HG03571 (cell line): ENCODE results near the gene YAP1.
"Not testable (repeated sequence)": the region's sequence is repeated elsewhere in the genome, so short reads cannot be mapped to it uniquely, and the experiment has no call there.

Experiments used
- ATAC-seq: cut with Tn5 transposase; IDR thresholded peaks from one replicate; pipeline ENCODE4 v1.9.1; 2021; ENCODE audit not compliant: unreplicated experiment

Gene YAP1

DNA sequence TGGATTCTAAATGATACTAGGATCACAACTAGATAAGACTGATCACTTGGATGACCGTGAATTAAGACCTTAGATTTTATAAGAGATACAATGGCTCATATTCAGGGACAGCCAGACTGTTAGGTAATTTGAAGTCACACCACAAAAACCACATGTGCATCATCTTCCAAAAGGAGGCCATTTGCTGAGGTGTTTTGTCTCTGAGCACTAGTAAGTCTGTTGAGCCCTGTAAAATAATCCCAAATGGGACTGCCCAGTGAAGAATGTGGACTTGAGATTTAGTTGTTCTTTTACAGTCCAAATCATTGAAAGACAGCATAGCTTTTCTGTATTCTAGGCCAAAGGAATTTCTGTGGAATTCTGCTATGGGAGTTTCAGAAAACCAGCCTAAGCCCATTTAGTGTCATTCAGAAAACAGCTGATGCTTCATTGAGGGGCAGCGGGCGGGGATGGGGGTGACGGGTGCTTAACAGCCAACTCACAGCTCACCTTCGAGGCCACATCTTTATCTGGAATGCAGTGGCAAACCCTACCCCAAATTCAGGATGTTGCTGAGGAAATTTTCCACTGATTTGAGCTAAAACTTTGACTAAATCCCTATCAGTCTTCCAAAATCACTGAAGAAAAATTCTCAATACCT is 127.0 kb downstream of the YAP1 start:
- ATAC-seq, result no peak

DNA sequence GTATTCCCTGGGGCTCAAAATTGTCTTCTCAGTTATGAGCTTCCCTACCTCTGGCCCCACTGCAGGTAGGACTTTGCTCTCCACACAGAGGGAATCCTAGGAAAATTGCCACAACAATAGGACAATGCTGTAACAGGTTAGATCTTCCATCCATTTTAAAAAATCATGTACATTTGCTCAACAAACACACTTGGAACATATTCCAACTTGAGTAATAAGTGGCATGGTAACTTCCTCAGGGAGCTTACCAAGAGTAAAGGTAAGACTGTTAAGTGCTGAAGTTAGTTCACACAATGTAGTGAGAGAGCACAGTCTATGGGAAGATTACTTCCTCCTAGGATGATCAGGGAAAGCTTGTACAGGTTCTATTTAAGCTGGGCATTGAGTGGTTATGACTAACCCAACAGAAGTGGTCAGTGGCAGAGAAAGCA is 128.2 kb downstream of the YAP1 start:
- no peak for ATAC-seq

DNA sequence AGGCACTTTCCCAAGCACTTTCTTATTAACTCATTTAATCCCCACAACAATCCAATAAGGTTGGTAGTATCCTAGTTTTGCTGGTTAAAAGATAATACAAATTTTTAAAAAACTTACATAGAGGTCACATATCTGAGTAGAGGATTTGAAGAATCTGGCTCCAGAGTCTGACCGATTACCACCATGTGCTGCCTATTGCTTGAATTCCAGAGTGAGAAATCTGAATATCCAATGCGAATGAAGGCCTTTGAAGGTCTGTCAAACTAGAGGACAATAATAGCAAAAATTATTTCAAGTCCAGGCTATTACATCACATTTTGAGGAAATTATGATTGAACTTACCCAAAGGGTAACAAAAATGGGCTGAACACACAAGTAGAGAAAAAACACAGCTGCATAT is 129.2 kb downstream of the YAP1 start:
- ATAC-seq, result no peak

DNA sequence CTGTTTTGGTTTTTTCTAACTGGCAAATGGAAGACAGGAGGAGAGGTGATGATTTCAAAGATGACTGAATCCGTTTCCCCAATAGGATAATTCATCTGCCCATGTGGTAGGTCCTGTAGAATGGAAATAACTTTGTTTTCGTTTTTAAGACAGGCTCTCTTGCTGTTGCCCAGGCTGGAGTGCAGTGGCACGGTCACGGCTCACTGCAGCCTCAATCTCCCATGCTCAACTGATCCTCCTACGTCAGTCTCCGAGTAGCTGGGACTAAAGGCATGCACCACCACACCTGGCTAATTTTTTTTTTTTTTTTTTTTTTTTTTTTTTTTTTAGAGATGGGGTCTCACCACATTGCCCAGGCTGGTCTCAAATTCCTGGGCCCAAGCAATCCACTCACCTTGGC is 129.7 kb downstream of the YAP1 start:
- no peak for ATAC-seq

DNA sequence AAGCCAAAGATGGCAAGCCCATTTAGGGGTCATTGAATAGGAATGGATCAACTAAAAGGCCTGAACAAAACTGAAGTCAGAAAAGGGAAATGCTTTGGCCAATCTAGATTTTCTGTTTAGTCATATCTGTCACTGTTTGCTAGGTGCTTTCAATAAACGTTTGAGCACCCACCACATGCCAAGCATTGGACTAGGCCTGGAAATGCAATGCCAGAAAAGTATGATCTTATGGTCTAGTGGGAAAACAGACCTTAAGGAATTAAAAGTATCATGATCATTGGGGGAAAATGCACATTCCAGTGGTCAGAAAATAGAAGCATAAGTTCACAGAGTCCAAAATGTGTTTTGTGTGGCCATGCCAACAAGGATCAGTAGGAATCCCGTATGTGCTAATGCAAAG is 130.3 kb downstream of the YAP1 start:
- no peak for ATAC-seq

DNA sequence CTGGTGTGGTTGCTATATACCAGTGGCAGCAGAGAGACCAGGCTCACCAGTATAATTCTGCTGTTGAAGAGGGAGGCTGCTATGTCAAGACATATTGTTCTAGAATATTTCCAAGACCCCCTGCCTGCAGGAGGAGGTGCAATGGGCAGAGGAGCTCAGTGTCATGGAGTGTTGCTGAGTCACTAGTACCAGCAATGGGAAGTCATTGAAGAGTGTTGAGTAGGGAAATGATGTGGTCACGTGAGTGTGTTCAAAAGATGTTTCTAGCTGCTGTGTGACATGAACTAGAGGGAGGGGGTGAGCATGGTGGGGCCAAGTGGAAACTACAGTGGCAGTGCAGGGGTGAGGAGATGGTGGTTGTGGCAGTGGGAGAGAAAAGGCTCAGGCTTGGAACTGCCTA is 130.8 kb downstream of the YAP1 start:
- no peak for ATAC-seq

DNA sequence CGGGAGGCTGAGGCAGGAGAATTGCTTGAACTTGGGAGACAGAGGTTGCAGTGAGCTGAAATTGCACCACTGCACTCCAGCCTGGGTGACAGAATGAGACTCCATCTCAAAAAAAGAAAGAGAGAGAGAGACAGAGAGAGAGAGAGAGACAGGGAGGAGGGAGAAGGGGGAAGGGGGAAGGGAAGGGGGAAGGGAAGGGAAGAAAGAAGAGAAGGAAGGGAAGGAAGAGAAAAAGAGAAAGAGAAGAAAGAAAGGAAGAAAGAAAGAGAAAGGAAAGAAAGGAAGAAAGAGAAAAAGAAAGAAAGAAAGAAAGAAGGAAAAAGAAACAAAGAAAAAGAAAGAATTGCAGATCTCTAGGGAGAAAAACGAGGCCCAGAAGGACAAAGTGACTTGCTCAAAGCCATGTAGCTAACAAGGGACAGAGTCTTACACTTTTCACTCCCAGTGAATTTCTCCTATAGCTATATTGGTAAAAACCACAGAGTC is 133.2 kb downstream of the YAP1 start:
- ATAC-seq, result no peak

DNA sequence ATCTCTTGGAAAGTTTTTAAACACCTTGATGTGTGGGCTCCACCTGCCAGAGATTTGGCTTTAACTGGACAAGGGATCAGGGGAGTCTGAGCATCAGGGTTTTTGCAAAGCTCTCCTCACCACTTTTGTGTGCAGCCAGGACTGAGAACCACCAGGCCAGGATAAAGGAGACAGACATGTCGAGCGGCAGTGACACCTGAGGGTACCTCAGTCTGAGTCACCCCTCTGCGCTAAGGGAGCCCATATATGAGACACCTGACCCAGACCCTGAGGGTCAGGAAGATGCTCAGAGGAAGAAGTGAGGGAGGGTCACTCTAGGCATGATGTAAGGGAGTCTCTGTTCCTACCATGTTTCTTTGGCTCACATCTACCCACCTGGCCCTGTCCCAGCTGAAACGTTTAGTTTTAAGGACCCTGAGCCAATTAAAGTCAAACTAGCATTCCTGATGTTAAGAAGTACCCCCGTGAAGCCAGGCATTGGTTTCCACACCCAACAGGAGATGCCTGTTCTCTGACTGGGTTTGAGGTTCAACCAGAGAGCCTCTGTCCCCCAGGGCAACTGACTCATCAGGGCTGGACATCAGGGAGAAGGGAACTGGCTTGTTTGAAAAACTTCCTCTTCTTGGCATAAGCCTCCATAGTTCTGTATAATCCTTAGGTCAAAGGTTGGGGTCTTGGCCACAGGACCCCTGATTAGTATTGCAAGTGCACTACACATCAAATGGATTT is 134.6 kb downstream of the YAP1 start:
- no peak for ATAC-seq

DNA sequence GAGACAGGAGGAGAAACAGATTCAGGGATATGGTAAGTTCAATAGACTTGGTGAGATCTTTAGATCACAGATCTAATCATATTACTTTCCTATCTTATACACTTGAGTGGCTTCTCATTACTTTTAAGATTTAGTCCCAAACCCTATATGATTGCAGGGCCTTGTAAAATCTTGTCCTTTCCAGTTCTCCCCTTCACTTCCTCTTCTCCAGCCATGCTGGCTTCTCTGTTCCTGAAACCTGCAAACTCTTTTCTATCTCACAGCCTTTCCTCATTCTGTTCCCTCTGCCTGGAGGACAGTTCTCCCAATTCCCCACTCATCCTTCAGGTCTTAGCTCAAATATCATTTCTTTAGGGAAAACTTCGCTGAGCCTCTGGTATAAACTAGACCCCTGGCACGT is 141.2 kb downstream of the YAP1 start:
- no peak for ATAC-seq

DNA sequence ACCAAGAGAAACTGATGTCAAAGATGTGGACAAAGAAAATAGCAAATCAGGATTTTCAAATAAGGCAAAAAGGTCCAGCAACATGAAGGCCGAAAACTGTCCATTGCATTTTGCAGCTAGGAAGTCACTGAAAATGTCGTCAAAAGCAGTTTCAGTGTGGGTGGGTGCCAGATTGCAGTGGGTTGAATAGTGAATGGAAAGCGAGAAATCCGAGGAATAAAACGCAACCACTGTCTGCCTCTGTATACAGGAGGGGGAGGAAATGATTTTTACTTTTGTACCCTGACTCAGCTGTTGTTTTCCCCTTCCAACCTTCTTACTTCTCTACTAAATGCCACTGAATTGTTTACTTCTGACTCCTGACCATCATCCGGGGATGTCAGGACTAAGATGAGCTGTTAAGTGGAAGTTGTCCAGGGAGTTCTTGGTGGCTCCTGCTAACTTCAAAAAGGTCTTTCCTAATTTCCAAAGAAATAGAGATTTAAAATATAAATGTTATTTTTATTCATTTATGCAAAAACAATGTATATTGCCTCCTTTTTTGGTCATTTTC is 142.2 kb downstream of the YAP1 start:
- no peak for ATAC-seq

DNA sequence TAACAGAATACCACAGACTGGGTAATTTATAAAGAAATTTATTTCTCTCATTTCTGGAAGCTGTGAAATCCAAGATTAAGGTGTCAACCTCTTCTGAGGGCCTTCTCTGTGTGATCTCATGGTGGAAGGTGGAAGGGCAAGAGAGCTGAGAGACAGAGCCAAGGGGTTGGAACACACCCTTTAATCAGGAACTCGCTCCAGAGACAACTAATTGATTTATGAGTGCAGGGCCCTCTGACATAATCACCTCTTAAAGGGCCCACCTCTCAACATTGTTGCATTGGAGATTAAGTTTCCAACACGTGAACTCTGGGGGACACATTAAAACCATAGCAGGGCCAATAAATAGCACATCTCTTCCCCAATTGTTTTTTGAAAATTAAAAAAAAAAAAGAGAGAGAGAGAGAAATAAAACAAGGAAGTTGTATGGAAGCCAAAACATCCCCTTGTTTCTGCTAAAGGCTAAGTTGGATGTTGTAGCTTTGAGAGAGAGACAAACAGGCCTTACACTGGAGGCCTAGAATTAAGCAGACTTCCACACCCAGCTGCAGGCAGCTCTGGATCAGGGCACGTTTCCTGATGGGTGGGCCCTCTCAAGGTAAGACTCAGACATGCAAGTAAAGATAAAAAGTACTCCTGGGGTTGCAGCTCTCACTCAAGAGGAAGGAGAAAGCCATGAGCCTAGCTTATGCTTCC is 142.9 kb downstream of the YAP1 start:
- ATAC-seq, result no peak

DNA sequence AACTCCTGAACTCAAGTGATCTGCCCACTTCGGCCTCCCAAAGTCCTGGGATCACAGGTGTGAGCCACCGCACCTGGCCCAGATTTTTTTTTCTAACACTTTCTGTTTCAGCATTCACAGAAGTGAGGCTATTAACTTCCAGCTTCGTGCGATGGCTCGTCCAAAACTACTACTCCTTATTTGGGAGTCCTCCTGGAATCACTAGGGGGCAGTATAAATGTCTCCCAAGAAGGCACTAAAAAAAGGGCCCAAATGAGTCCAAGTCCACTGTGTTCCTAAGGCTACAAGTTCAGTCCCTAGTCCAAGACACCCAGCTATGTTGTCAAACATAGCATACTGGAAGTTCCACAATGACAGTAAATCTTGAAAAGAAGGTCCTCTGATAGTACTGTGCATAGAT is 143.8 kb downstream of the YAP1 start:
- ATAC-seq, result no peak

DNA sequence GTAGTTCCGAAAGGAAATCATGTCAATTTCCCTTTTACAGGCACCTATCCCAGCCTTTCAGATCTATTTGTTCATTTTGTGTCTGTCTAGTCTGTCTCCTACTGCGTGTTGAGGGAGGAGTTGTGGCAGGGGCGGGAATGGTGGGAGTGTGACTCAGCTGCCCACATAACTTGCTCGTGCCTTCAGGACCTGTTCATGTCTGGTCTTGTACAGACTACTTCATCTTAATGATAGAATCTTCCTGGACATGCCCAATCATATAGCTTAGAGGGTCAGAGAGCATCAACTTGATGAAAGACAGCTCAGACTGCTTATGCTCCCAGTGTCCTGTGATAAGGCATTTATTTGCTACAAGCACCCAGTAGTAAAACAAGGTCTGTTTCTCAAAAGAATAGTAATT is 146.0 kb downstream of the YAP1 start:
- no peak for ATAC-seq

DNA sequence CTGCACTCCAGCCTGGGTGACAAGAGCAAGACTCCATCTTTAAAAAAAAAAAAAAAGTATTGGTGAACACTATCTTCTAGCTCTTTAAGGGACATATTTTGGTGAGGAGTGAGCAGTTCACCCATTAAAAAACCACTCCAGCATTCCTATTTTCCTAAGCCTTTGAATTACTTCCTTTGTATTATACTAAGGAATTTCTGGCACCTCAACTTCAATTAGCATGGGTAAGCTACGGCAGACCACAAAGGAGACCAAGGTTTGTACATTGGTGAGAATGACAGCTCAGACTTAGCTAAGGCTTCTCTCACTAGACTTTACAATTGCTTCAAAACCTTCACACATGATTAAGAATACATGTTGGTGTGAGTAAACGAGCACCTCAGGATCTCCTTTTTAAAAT is 150.0 kb downstream of the YAP1 start:
- no peak for ATAC-seq

DNA sequence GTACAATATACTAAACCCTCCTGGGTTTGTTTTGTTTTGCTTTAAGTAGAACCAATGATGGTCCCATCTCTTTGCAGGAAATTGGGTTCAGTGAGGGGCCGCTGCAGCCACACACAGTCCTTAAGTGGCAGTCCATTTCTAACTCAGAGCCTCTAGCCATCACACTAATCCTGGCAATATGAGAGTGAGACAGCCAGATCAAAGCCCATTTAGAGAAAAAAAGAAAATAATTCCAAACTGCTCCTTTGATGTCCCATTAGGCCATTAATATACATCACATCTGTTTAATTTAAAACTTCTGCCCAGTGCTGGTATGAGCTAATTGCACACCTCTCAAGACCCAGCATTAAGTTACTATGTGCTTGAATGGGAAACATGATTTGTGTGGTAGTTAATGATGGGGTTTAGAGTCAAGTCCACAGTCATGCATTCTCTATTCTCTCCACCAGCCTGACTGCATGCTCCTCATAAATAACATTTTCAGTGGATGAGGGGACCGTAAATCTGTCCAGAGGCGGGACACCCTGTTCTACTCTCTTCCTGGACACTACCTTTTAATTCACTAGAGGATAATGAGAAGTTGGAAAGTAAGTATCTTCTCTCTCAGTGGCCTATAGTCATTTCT is 153.2 kb downstream of the YAP1 start:
- no peak for ATAC-seq

DNA sequence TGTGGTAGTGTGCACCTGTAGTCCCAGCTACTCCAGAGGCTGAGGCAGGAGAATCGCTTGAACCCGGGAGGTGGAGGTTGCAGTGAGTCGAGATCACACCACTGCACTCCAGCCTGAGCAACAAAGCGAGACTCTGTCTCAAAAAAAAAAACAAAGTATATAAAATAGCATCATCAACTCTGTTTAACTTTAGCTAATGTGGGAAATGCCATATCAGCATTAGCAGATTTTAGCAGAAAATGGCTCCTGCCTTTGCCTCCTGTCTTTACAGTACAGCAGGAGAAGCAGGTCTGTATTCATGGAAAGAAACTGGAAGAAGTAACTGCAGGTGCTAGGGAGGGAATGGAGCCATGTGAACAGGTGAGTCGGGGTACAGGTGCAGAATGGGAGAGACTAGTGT is 154.5 kb downstream of the YAP1 start:
- not testable (repeated sequence) for ATAC-seq

DNA sequence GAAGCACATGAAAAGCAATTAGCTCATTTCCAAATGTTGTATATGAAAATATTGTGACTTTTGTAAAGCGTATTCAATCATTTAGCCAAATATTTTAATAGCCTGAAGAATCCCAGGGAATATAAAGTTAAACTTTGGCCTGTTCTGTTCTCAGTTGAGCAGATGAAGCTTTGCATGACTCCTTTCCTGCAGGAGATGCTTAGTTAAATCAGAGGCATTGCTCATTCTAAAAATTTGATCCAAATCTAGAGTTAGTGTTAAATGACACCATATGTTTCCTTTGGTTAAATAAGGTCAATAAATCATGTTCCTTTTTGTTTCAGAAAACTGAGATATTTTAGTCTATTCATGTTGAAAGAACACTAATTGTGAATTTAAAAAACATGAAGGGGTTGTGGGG is 155.9 kb downstream of the YAP1 start:
- ATAC-seq, result no peak

DNA sequence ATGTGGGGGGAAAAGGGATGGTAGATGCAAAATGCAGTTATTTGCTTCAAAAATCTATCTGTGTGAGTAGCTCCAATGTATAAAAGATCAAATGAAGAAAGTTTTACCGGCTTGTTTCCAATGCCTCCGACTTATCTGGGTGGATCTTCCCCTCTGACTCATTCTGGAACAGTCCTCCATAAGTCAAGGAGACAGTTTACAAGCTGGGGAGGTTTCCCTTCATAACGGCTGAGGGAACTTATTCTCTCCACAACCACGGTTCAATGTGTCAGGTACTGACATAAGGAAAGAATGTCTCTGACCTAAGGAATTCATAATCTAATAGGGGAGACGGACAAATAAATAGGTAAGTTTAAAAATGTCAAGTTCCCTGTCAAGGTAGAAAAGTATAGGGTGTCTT is 157.4 kb downstream of the YAP1 start:
- no peak for ATAC-seq

DNA sequence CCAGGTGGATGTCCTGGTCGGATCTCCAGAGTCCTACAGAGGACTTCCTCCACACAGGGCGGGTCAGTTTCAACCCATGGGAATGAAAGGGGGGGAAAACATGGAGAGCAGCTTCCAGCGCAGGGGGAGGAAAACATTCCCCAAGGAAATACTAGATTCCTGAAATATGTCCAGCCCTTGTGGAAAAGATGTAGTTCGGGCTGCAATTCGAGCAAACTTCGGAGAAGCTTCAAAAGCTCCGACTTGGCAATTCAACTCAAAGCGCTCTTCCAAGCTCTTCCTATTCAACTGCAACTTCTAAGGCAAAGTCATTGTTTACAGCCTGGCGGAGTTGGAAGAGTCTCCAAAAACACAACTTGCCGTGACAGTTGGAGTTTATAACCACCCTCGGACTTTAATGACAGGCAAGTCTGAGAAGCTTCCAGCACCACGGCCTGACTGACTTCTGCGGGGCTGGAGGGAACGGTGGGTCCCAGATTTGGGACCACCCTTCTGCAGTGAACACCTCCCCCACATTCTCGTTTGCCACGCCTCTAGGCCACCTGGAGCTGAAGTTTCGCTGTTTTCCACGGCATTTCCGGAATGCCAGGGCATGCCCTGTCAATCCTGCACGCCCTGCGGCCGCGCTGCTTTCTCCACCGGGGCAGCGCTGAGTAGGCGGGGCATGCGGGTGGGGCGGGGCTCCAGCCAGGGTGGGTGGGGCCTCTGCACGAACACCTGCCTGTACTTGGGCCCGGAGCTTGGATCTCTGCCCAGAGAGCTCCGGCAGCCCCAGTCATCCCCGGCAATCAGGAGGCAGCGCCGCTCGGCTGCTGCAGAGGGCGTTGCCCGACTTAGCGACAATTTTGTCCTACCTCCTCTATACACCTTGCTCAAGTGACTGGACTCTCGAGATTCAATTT is 158.1 kb downstream of the YAP1 start:
- ATAC-seq, result peak; percentile 99

DNA sequence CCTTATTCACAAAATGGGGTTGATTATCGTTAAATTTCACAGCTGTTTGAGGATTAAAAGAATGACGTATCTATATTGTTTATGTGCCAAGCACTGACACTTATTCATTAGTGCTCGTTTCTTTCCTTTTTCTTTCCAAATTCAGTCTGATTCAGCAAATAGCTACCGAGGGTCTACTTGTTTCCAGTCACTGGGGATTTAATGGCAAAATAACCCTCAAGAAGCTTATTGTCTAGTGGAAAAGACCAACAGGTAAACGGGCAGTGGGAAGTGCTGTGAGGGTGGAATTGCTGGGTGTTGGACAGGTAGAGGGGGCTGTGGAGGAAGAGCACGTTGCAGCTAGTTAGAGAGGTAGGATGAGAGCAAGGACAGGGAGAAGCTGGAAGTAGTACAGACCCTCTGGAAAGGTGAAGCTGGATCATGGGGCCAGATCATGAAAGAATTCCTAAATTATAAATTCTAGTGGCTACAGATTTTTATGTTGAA is 158.8 kb downstream of the YAP1 start:
- ATAC-seq, result no peak
